ENCODE data around the gene TSC22D1.

Gene TSC22D1

GRCh38 chr13:44455769-44456168 lies 120.4 kb downstream of the TSC22D1 start:
- H3K9me3 Mint-ChIP-seq = no peaks in the 10 kb centered on the region
- no peak overlapping the region for H3K4me3 Mint-ChIP-seq
- no peak for TF ChIP-seq CTCF (IDR thresholded peaks at IDR 0.05; ENCODE audit: unreplicated experiment in 3 of 3)
- H3K27me3 Mint-ChIP-seq (ENCODE audit: low read depth) = no peaks in the 10 kb centered on the region
- H3K36me3 Mint-ChIP-seq (ENCODE audit: low read depth) = peaks cover 9% of the 10 kb centered on the region
- H3K4me1 Mint-ChIP-seq = no peaks in the 10 kb centered on the region
- no peak overlapping the region for H3K27ac Mint-ChIP-seq

GRCh38 chr13:44453881-44454280 lies 122.2 kb downstream of the TSC22D1 start:
- H3K27me3 Mint-ChIP-seq (ENCODE audit: low read depth) = no peaks in the 10 kb centered on the region
- H3K9me3 Mint-ChIP-seq = no peaks in the 10 kb centered on the region
- H3K36me3 Mint-ChIP-seq (ENCODE audit: low read depth) = peaks cover 13% of the 10 kb centered on the region
- no peak overlapping the region for H3K4me3 Mint-ChIP-seq
- no peak for TF ChIP-seq CTCF (IDR thresholded peaks at IDR 0.05; ENCODE audit: unreplicated experiment in 3 of 3)
- no peaks in the 10 kb centered on the region for H3K4me1 Mint-ChIP-seq
- H3K27ac Mint-ChIP-seq = no peak overlapping the region

- Mint-ChIP-seq H3K9me3 (no peaks in the 10 kb centered on the region), H3K27ac (no peak overlapping the region), H3K27me3 (ENCODE audit: low read depth) (no peaks in the 10 kb centered on the region), H3K36me3 (ENCODE audit: low read depth) (peaks cover 13% of the 10 kb centered on the region), H3K4me1 (no peaks in the 10 kb centered on the region), H3K4me3 (no peak overlapping the region)
- no peak for TF ChIP-seq CTCF (IDR thresholded peaks at IDR 0.05; ENCODE audit: unreplicated experiment in 3 of 3)
Observed at GRCh38 chr13:44453069-44453468, 123.1 kb downstream of the TSC22D1 start.

- no peak overlapping the region for H3K4me3 Mint-ChIP-seq
- no peak for TF ChIP-seq CTCF (IDR thresholded peaks at IDR 0.05; ENCODE audit: unreplicated experiment in 3 of 3)
- H3K27ac Mint-ChIP-seq = no peak overlapping the region
- H3K9me3 Mint-ChIP-seq = no peaks in the 10 kb centered on the region
- no peaks in the 10 kb centered on the region for H3K27me3 Mint-ChIP-seq (ENCODE audit: low read depth)
- peaks cover 13% of the 10 kb centered on the region for H3K36me3 Mint-ChIP-seq (ENCODE audit: low read depth)
- H3K4me1 Mint-ChIP-seq = no peaks in the 10 kb centered on the region
Observed at GRCh38 chr13:44452418-44452817, 123.7 kb downstream of the TSC22D1 start.

GRCh38 chr13:44451651-44452050 lies 124.5 kb downstream of the TSC22D1 start:
- H3K27ac Mint-ChIP-seq = no peak overlapping the region
- H3K9me3 Mint-ChIP-seq = no peaks in the 10 kb centered on the region
- peaks cover 12% of the 10 kb centered on the region for H3K36me3 Mint-ChIP-seq (ENCODE audit: low read depth)
- no peak overlapping the region for H3K4me3 Mint-ChIP-seq
- no peaks in the 10 kb centered on the region for H3K4me1 Mint-ChIP-seq
- no peak for TF ChIP-seq CTCF (IDR thresholded peaks at IDR 0.05; ENCODE audit: unreplicated experiment in 3 of 3)
- H3K27me3 Mint-ChIP-seq (ENCODE audit: low read depth) = no peaks in the 10 kb centered on the region

DNA sequence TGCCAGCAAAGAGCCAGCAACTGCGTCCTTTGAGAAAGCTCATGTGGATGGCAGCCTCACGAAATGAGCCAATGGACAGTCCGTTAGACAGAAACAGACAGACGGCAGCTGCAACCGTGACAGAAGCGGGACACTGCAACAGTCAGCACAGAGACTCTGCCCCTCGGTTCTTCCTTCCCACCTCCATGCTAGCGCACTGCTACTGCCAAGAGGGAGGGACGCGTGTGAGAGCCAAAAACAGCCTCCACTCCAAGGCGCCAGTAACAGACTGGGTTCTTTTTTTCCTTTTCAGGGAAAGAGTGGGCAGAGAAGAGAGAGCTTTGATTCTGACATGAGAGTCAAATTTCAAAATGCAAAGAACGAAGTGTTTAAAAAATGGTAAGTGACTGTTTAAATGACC lies 125.0 kb downstream of the TSC22D1 start:
- Mint-ChIP-seq H3K36me3 (ENCODE audit: low read depth) (peaks cover 9% of the 10 kb centered on the region), H3K9me3 (no peaks in the 10 kb centered on the region), H3K27ac (no peak overlapping the region), H3K4me3 (no peak overlapping the region), H3K27me3 (ENCODE audit: low read depth) (no peaks in the 10 kb centered on the region), H3K4me1 (no peaks in the 10 kb centered on the region)
- no peak for TF ChIP-seq CTCF (IDR thresholded peaks at IDR 0.05; ENCODE audit: unreplicated experiment in 3 of 3)

Data from nephron (organoid).